ENCODE results near the gene ACTG2. TPM values are rescaled to one million over a fixed set of nuclear protein-coding genes. Genes with fewer than 3 reads are reported as not detected.

The ACTG2 gene
- total RNA-seq, 1 experiment from 2014 or later, result 1.5 TPM

GRCh38 chr2:73910873-73911547 is 18.2 kb downstream of the ACTG2 start:
- no peaks in the 10 kb centered on the region for H4K20me1 ChIP-seq (ENCODE audit: control insufficient read depth, insufficient read depth, insufficient read length)
- H3K27me3 Mint-ChIP-seq (ENCODE audit: low read depth), result peaks cover 3% of the 10 kb centered on the region

More at GRCh38 chr2:73910873-73911547, 18.2 kb downstream of the ACTG2 start:
- Histone ChIP-seq H3K9ac (ENCODE audit: extremely low read depth, insufficient read length, low read length) (no peak overlapping the region), H3K27me3 (ENCODE audit: insufficient read depth, low read length) (no peaks in the 10 kb centered on the region), H3K23me2 (ENCODE audit: insufficient read length, low read depth, low read length, poor library complexity, severe bottlenecking) (no peaks in the 10 kb centered on the region), H3K14ac (ENCODE audit: insufficient read depth, low read length) (no peak overlapping the region), H4K91ac (ENCODE audit: insufficient read length, low read depth, low read length) (no peak overlapping the region), H4K8ac (replicated peaks; ENCODE audit: insufficient read length, low read depth, low read length) (no peak overlapping the region), H3K4me2 (ENCODE audit: insufficient read depth, insufficient read length, low read length) (no peak overlapping the region), H3K9me3 (ENCODE audit: control insufficient read depth, low read depth, low read length) (no peaks in the 10 kb centered on the region), H2BK15ac (ENCODE audit: low read depth, low read length) (no peak overlapping the region), H3K79me1 (ENCODE audit: insufficient read depth, low read depth, low read length, poor library complexity, severe bottlenecking) (no peaks in the 10 kb centered on the region), H2AFZ (ENCODE audit: low read length) (no peak overlapping the region), H3K4ac (ENCODE audit: low read depth, low read length) (no peak overlapping the region), H2BK12ac (ENCODE audit: insufficient read length, low read depth, low read length) (no peak overlapping the region), H2BK120ac (ENCODE audit: low read depth, low read length, poor library complexity, severe bottlenecking) (no peak overlapping the region), H2BK20ac (ENCODE audit: low read depth, low read length, poor library complexity, severe bottlenecking) (no peak overlapping the region), H2BK5ac (ENCODE audit: insufficient read length, low read length) (no peak overlapping the region), H2AK5ac (ENCODE audit: insufficient read length, low read length) (no peak overlapping the region), H3K23ac (ENCODE audit: insufficient read length, low read depth, low read length) (no peak overlapping the region), H3K18ac (ENCODE audit: insufficient read length, low read depth, low read length) (no peak overlapping the region), H3K79me2 (ENCODE audit: insufficient read depth, low read length) (no peaks in the 10 kb centered on the region), H3T11ph (ENCODE audit: low read length) (no peak overlapping the region), H3K56ac (ENCODE audit: insufficient read length, low read depth, low read length) (no peak overlapping the region), H3K4me1 (ENCODE audit: insufficient read depth, low read length) (no peaks in the 10 kb centered on the region), H3K27ac (ENCODE audit: insufficient read length, low read depth, low read length) (no peak overlapping the region), H4K5ac (ENCODE audit: insufficient read length, low read depth, low read length) (no peak overlapping the region)
- DNase-seq, result no peak
- Mint-ChIP-seq H3K27ac (no peak overlapping the region), H3K4me3 (no peak overlapping the region), H3K9me3 (no peaks in the 10 kb centered on the region), H3K4me1 (peaks cover 4 to 5% of the 10 kb centered on the region in 2 experiments), H3K36me3 (ENCODE audit: insufficient read depth in 1 of 3, low read depth in 3 of 3) (no peaks in the 10 kb centered on the region)
- WGBS (ENCODE audit: extremely low coverage, insufficient read length, low lambda C conversion rate), result no CpG with 5 or more reads among the region's 6 CpGs
- no peak for TF ChIP-seq CTCF (conservative IDR thresholded peaks at IDR 0.05)

All from H9 (cell line).